Glomerular endothelial cell (primary cell): ENCODE results near the gene HNRNPD. TPM values are rescaled to one million over a fixed set of nuclear protein-coding genes. Genes with fewer than 3 reads are reported as not detected.
"Not testable (repeated sequence)": the region's sequence is repeated elsewhere in the genome, so short reads cannot be mapped to it uniquely, and the experiment has no call there.

Experiments used
- DNase-seq: peaks from one replicate; pipeline ENCODE4 v3.0.0-alpha.2; 2011; ENCODE audit warnings: low read depth, low spot score; ENCODE audit errors: extremely low read depth
- total RNA-seq: library from RNA; depleted of rRNA; stranded (reverse); fragments of >200 nt; gene quantifications from 2 replicates; pipeline ENCODE4 v1.2.3, GENCODE V29; 2015

Gene HNRNPD
- total RNA-seq = 49.4 and 106 TPM in 2 replicates

DNA sequence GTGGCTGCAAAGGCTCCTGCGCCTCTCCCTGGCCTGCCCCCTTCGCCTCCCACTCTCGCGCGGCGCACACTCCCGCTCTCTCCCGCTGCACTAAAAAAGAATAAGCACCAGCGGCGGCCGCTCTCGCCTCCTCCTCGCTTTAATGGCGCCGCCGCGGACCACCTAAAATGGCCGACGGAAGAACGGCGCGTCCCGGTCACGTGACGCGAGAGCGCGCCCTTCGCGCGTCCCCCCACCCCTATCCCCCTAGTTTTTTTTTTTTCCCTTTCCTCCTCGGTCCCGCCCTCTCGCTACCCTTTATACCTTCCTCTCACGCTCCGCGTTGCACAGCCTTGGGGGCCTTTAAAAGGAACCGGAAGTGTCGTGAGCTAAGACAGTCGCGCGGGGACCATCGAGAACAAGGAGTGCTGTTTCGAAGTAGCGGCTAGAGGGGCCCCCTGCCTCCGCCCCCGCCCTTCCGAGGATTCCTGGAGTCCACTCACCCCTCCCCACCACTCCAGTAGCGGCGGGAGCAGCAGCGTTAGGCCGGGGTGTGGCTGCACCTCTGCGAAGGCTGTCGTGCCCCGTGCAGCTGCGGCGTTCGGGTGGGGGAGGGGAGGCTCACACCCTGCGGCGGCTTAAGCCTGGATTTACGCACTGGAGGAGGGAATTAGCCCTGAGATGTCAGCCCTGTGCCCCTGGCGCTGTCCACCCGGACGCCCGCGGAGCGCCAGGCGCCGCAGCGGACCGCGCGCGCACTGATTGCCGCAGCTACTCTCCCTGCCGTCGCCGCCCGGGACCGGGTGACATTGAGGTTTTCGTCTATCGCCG, at the start of gene HNRNPD:
Gene HNRNPD, minus strand, starts transcription at position 176 of the 810 bp plus-strand sequence. CDS start 313 bp downstream, outside the sequence.
- peak; percentile 95 for DNase-seq

GRCh38 chr4:82422616-82423015, 48.8 kb upstream of the HNRNPD start:
- no peak for DNase-seq

- no peak for DNase-seq
These were observed 48.2 kb upstream of the HNRNPD start for GRCh38 chr4:82421796-82422560.

DNA sequence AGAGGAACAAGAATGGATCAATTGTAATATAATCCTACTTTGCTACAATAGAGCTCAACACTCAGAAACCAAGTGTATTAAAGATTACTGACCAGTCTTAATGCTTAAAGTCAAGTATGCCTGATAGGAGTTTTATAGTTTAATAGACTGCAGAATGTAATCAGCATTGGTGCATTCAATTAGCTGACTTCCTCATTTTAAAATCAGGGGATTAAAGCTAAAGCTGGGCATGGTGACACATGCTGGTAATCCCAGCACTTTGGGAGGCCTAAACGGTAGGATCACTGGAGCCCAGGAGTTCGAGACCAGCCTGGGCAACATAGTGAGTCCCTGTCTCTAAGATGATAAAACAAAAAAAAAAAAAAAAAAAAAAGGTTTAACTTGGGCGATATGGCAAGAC, 45.7 kb upstream of the HNRNPD start:
- no peak for DNase-seq

- no peak for DNase-seq
These were observed 42.2 kb upstream of the HNRNPD start for GRCh38 chr4:82415922-82416365.

DNA sequence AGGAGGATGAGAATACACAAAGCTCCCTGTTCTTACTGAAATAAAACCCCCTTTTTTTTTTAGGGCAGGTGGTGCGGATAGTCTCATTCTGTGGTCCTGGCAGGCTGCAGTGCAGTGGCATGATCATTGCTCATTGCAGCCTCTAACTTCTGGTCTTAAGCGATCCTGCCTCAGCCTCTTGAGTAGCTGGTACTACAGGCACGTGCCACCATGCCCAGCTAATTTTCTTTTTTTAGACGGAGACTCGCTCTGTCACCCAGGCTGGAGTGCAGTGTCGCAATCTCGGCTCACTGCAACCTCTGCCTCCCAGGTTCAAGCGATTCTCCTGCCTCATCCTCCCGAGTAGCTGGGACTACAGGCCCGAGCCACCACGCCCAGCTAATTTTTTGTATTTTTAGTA, 41.3 kb upstream of the HNRNPD start:
- DNase-seq = not testable (repeated sequence)

- DNase-seq = no peak
These were observed 29.9 kb upstream of the HNRNPD start for GRCh38 chr4:82403725-82404124.

GRCh38 chr4:82402196-82402775, 28.5 kb upstream of the HNRNPD start:
- DNase-seq = no peak

DNA sequence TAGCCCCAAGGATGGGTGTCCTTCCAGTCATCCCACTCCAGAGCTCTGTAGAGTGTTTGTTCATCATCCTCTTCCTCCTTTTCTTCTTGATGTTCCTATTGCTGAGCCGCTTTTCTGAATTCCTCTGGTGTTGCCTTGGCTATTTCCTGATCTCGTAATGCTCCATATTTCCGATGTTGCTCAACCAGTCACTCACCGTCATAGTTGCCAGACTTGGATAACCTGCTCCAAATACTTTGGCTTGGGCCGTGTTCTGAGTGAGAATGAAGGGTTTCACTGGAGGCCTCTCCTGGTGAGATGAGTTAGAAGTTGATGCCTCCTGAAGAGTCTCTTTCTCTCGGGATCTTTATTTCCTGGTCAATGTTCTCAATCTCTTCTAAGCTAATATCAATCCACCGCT, 27.8 kb upstream of the HNRNPD start:
- DNase-seq = no peak

DNA sequence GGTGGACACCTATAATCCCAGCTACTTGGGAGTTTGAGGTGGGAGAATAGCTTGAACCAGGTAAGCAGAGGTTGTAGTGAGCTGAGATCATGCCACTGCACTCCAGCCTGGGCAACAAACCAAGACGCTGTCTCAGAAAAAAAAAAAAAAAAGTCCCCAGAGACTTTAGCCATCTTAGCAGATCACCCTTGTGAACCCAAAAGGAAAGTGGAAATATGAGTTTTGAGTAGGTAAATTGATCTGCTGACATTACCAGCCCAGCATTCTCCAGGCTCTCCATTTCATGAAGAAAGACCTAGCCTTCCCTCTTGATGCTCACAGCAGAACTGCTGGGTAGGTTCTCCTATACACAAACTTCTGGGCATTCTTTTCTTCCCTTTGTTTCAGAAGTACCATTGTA, 24.5 kb upstream of the HNRNPD start:
- no peak for DNase-seq

GRCh38 chr4:82397527-82397926, 23.7 kb upstream of the HNRNPD start:
- no peak for DNase-seq

DNA sequence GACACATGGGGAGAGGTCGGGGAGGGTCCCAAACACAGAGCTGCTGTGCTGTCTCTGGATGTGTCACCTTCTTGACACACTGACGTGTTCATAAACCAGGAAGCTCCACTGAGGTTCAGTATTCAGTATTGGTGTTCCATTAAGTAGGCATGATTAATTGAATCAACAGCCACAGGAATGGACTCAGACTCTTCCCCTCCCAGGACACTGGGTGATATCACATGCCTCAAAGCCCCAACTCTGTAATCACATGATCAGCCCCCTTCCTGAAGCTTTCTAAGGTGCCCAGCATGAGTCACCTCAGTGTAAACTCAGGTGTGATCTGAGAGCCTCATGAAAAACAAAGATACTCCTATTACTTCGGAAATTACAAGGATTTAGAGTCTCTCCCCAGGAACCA, 21.1 kb upstream of the HNRNPD start:
- DNase-seq = no peak

GRCh38 chr4:82390061-82390460, 16.3 kb upstream of the HNRNPD start:
- not testable (repeated sequence) for DNase-seq

DNA sequence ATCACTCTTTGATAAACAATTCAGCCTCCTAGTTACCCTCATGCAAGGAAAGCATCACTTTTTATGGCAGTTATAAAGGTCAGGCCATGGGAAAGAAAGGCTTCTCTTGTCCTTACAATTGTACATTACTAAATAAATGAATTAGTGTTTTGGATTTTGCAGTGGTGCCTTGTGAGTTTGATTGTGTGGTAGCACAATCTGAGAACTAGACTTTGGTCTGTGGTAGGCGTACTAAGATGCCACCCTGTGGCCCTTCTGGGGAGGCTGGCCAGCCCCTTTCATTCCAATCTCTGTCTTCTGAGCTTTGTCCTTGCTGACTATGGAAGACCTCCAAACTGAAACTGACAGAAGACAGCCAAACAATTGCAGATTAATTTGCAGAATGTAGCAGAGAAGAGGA, 14.6 kb upstream of the HNRNPD start:
- DNase-seq = no peak

- DNase-seq = not testable (repeated sequence)
These were observed 12.5 kb upstream of the HNRNPD start for GRCh38 chr4:82386312-82386711.

DNA sequence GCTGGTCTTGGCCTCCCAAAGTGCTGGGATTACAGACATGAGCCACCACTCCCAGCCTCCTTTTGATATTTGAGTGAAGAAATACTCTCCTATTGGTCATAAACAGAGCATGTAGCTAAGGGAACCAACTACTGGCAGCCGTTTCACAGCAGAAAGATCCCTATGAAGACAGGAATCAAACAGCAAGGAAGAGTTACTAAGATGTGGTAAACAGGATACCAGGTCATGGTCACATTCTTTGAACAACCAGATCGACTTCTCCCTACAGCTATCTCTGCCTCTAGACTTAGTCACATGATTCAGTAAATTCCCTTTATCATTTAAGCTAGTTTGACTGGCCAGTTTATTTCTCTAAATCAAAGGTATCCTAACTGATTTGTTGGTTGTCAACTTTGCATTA, 9.0 kb upstream of the HNRNPD start:
- DNase-seq = no peak

DNA sequence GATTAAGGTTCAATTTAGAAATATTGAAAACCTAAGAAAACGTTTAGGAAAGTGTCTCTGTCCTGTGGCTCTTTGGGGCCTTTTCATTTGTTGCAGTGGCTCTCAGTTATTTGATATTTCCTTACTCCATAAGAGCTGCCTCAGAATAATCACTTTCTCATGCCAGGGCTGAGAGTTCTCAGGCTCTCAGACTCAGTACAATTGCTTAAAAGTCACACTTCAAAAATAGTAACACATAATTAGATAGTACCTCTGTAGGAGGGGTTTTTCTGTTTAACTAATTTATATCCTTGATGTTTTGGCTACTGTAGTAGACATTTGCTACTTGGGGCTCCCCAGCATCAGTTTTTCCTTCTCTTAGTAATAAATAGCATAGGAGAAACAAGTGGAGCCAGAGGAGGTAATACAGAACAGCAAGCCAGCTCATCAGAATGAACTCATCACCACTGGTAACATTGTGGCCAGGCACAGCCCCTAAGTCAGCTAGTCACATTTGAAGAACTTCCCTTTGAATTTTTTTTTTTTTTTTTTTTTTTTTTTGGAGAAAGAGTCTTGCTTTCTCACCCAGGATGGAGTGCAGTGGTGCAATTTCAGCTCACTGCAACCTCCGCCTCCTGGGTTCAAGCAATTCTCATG, 8.0 kb upstream of the HNRNPD start:
- no peak for DNase-seq

DNA sequence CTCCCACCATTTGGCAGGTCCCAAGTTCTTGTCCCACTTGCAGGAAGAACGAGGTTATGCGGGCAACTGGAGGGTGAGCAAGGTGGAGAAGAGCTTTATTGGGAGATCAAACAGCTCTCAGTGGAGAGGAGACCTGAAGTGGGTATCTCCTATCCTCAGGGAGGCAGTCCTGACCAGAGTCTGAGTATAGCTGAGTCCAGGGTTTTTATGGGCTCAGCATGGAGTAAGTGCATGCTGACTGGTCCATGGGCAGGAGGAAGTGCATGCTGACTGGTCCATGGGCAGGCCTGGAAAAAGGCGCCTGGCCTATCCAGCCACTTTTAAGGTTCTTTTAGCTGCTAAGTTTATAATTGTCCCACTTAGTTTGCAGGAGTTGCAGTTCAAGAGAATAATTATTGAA, 7.4 kb upstream of the HNRNPD start:
- no peak for DNase-seq

DNA sequence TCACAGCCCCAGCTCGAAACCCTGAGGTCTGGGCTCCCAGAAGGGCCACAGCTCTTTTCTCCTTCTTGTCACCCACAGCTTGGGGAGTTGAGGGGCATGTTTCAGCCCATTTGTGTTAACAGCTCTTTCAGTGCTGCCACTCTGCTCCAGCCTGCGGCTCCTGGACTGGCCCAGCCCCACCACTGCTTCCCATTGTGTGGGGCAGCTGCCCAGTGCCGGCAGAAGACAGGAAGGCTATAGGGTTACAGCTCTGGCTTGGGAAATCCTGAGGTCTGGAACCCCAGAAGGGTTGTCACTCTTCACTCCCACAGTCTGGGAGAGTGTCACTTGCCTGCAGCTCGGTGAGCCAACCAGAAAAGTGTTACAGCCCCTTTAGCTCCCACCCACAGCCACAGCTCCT, 7.0 kb upstream of the HNRNPD start:
- DNase-seq = no peak

GRCh38 chr4:82380344-82380743, 6.6 kb upstream of the HNRNPD start:
- DNase-seq = no peak

- DNase-seq = no peak
These were observed 2.3 kb upstream of the HNRNPD start for GRCh38 chr4:82376109-82376508.
